Mucosa of stomach (tissue), 1 donor: Measurements from ENCODE around the gene EPHA1.
"Not testable (repeated sequence)": the region's sequence is repeated elsewhere in the genome, so short reads cannot be mapped to it uniquely, and the experiment has no call there.

Source experiments
- H3K27me3 ChIP-seq: one replicate; pipeline ENCODE4 v1.7.0; 2013; ENCODE audit warnings: mild to moderate bottlenecking, low read length; ENCODE audit not compliant: control insufficient read depth, insufficient read depth
- H3K36me3 ChIP-seq: one replicate; pipeline ENCODE4 v1.7.0; 2013; ENCODE audit warnings: low read length; ENCODE audit not compliant: control insufficient read depth, insufficient read depth
- H3K4me1 ChIP-seq: one replicate; pipeline ENCODE4 v1.7.0; 2013; ENCODE audit warnings: mild to moderate bottlenecking, low read length; ENCODE audit not compliant: control insufficient read depth, insufficient read depth
- H3K4me3 ChIP-seq: one replicate; pipeline ENCODE4 v1.7.0; 2013; ENCODE audit warnings: low read length
- H3K9ac ChIP-seq: one replicate; pipeline ENCODE4 v1.7.0; 2013; ENCODE audit warnings: mild to moderate bottlenecking, low read length, moderate library complexity
- H3K9me3 ChIP-seq: one replicate; pipeline ENCODE4 v1.7.0; 2013; ENCODE audit warnings: mild to moderate bottlenecking, low read length, moderate library complexity; ENCODE audit not compliant: control insufficient read depth
- donor health status: Pancreatic carcinoma.

EPHA1 gene

DNA sequence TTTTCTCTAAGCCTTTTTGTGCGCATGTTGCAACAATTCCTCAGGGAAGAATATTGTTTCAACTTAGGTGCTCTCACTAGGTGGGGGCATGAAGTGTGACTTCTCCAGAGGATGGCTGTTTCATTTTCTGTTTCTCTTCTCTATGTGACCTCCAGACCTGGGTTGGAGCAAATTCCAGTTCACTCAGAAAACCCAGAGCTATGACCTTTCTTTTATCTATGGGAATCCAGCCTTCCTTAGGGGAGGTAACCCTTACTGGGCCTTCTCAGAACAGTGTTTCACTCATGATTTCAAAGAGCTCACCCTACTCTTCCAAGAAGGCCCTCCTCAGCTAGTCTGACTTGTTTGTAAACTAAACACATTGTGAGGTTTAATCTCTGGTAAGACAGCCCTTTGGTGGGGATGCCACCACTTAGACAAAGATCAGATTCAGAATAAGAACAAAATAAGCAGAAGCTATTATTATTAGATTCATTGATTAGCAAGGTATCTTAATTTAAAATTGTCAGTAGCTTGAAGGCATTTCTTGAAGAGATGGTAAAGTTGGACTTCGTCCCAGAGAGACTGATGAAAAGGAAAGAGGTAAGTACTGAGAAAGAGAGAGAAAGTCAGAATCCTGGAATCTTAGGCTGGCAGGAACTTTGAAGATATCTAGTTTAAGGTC is 18.0 kb upstream of the EPHA1 start:
- Histone ChIP-seq H3K4me1 (no peaks in the 10 kb centered on the region), H3K9me3 (no peaks in the 10 kb centered on the region), H3K9ac (no peak overlapping the region), H3K4me3 (no peak overlapping the region), H3K27me3 (no peaks in the 10 kb centered on the region), H3K36me3 (no peaks in the 10 kb centered on the region)

- H3K36me3 ChIP-seq, H3K9ac ChIP-seq, H3K4me1 ChIP-seq, H3K4me3 ChIP-seq, H3K9me3 ChIP-seq, H3K27me3 ChIP-seq: not testable (repeated sequence)
Observed at GRCh38 chr7:143424476-143424875, 15.8 kb upstream of the EPHA1 start.

- no peaks in the 10 kb centered on the region for H3K27me3 ChIP-seq
- H3K9me3 ChIP-seq = no peaks in the 10 kb centered on the region
- H3K9ac ChIP-seq = no peak overlapping the region
- no peak overlapping the region for H3K4me3 ChIP-seq
- H3K4me1 ChIP-seq = no peaks in the 10 kb centered on the region
- H3K36me3 ChIP-seq = no peaks in the 10 kb centered on the region
Observed at GRCh38 chr7:143422033-143422432, 13.4 kb upstream of the EPHA1 start.

DNA sequence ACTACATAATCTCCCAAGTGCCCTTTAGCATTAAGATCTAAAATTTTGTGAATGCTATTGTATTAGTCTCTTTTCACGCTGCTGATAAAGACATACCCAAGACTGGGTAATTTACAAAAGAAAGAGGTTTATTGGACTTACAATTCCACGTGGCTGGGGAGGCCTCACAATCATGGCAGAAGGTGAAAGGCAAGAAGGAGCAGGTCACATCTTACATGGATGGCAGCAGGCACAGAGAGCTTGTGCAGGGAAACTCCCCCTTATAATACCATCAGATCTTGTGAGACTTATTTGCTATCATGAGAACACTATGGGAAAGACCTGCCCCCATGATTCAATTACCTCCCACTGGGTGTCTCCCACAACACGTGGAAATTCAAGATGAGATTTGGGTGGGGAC is 12.0 kb upstream of the EPHA1 start:
- H3K9me3 ChIP-seq, H3K4me1 ChIP-seq, H3K9ac ChIP-seq, H3K36me3 ChIP-seq, H3K4me3 ChIP-seq, H3K27me3 ChIP-seq: not testable (repeated sequence)

DNA sequence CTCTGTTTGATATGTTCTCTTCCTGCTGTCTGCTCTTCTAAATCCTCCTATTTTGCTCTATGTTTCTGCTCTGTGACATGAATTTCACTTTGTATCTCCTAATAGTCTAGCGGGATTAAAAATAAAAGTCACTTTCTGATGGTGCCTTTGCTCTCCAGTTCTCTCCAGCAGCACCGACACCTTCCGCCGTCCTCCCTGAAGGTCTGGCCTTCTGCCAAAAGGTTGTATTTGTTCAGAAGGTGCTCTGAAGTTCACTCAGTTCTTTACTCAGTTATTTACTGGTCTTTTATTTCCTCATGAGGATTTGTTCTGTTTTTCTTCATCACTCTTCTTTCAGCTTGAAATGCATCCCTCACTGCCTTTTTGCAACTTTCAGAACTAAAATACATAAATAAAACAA is 11.2 kb upstream of the EPHA1 start:
- no peak overlapping the region for H3K4me3 ChIP-seq
- peaks cover 4% of the 10 kb centered on the region for H3K4me1 ChIP-seq
- no peaks in the 10 kb centered on the region for H3K27me3 ChIP-seq
- no peaks in the 10 kb centered on the region for H3K9me3 ChIP-seq
- H3K9ac ChIP-seq = no peak overlapping the region
- H3K36me3 ChIP-seq = no peaks in the 10 kb centered on the region

DNA sequence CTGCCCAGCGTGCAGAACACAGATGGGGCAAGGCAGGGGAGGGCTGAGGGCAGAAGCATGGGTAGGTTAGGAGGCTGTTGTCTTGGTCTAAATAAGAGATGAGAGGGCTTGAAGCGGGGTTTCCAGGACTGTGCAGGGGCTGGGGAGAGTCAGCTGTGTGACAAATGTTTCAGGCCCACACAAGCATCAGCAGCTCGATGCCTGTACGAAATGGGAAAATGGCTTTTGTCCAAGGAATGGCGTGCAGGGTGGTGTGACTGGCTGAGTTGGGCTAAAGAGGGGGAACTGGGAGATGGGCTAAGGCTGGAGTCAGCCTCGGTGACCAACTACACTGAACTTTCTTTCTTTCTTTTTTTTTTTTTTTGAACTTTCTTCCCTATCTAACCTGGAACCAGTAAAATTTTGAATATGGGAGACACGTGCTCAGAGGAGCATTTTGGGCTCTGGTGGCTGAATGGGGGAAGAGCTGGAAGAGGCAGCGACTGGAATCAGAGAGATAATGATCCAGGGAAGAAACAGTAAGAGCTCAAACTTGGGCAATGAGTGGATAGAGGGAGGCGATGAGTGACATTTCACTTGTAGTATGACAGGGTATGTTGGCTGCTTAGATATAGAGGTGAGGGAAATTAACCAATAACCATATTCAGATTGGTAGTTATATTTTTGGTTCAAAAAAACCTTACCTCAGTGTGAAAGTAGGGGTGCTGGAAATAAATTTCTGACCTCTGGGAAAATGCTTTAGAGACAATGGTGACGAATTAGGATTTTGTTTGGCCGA is 10.2 kb upstream of the EPHA1 start:
- Histone ChIP-seq H3K4me1 (peaks cover 4% of the 10 kb centered on the region), H3K9ac (no peak overlapping the region), H3K9me3 (no peaks in the 10 kb centered on the region), H3K4me3 (no peak overlapping the region), H3K27me3 (no peaks in the 10 kb centered on the region), H3K36me3 (no peaks in the 10 kb centered on the region)

DNA sequence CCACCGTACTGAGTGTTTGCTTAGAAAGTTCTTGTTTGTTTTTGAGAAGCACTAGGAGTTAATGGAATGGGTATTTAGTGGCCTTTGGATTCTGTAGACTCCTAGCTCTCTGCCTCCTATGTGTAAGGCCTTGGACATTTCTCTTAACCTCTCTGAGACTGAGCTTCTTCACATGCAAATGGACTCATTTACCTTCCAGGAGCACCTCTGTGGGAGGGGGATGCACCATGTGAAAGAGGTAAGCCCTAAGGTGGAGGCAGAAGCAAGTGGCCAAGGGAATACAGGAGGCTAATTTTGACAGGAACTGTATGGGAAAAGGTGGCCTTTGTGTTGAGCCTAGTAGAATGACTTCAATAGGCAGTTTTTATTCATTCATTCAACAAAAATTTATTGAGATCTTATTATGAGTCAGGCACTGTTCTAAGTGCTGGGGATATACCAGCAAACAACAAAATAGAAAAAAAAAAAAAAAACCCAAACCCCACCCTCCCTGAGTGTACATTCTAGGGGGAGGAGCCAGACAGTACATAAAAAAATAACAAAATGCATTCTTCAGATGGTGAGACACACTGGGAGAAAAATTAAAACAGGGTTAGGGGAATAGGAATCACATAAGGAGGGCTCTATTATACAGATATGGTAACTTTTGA is 9.2 kb upstream of the EPHA1 start:
- H3K9ac ChIP-seq = no peak overlapping the region
- no peak overlapping the region for H3K4me3 ChIP-seq
- no peaks in the 10 kb centered on the region for H3K27me3 ChIP-seq
- no peaks in the 10 kb centered on the region for H3K36me3 ChIP-seq
- H3K9me3 ChIP-seq = no peaks in the 10 kb centered on the region
- H3K4me1 ChIP-seq = peaks cover 4% of the 10 kb centered on the region

GRCh38 chr7:143416565-143417149 is 8.0 kb upstream of the EPHA1 start:
- Histone ChIP-seq H3K9me3 (no peaks in the 10 kb centered on the region), H3K9ac (no peak overlapping the region), H3K4me1 (peaks cover 4% of the 10 kb centered on the region), H3K36me3 (no peaks in the 10 kb centered on the region), H3K4me3 (no peak overlapping the region), H3K27me3 (no peaks in the 10 kb centered on the region)

DNA sequence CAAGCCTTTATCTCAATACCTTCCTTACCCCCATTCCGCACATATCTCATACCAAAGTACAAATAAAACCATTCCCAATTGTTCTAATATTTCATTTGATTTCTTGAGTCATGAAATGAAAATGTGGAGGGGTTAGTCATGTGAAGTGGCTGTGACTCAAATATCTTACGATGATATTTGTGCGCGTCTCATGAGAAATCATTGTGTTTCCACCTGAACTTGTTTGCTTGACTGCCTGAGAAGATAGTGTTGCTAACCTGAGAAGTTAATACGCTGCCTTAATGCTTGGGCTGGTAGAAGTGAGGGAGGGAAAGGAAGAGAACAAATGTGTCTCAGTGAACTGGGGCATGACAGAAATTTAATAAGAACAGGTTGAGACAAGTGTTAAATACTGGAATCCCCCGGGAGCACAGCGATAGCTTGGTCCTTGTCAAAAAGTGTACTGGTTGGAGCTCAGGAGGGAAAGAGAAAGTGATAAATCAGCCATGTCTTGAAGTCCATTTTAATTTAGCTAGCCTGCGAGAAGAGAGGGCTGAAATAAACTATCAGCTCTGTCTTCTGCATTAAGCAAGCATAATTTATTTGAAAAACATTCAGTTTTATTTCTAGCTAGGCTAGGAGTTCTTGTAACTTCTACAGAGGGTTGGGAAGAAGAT is 7.2 kb upstream of the EPHA1 start:
- H3K36me3 ChIP-seq = no peaks in the 10 kb centered on the region
- no peaks in the 10 kb centered on the region for H3K9me3 ChIP-seq
- no peaks in the 10 kb centered on the region for H3K27me3 ChIP-seq
- peaks cover 4% of the 10 kb centered on the region for H3K4me1 ChIP-seq
- H3K9ac ChIP-seq = no peak overlapping the region
- H3K4me3 ChIP-seq = no peak overlapping the region

- H3K4me1 ChIP-seq, H3K4me3 ChIP-seq, H3K36me3 ChIP-seq, H3K9me3 ChIP-seq, H3K27me3 ChIP-seq, H3K9ac ChIP-seq: not testable (repeated sequence)
Observed at GRCh38 chr7:143415209-143415608, 6.6 kb upstream of the EPHA1 start.

- H3K9me3 ChIP-seq = no peaks in the 10 kb centered on the region
- no peaks in the 10 kb centered on the region for H3K36me3 ChIP-seq
- no peak overlapping the region for H3K9ac ChIP-seq
- H3K4me3 ChIP-seq = no peak overlapping the region
- peaks cover 14% of the 10 kb centered on the region for H3K4me1 ChIP-seq
- no peaks in the 10 kb centered on the region for H3K27me3 ChIP-seq
Observed at GRCh38 chr7:143413123-143413522, 4.5 kb upstream of the EPHA1 start.
